Measurements from ENCODE around the gene NLRP6.
"Not testable (repeated sequence)": the region's sequence is repeated elsewhere in the genome, so short reads cannot be mapped to it uniquely, and the experiment has no call there.

NLRP6 gene

DNA sequence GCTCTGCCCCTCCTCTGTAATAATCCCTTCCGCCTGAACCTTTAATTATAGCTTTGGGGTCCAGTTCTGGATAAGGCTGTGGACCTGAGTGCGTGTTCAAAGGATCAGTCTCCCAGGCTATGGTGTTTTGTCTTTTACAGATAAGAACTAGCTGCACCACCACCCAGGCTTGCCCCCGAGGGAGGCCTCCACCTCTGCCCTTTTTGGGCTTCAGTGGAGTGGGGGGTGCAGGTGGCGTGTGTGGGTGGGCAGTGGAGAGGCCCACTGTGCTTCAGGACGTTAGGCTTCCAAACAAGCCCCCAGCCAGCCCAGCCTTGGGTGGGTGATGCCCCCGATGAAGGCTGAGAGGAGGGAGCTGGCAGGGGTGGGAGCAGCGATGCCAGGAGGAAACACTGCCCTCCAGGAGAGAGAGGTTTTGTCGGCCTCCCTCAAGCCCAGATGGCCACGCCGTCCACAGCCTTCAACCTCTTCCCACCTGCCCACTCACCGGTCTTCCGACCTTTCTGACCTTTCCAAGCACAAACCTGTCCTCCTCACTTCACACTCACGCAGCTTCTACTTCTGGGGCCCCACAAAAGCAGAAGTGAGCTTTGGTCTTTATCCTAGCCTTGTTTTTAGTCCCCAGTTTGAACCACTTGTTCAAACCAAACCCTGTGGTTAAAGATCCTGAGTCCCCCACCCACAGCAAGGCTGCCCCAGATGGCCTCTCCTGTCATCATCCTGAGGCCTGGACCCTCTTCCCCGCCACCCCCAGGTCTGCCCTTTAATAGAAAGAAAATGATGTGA, 21.1 kb upstream of the NLRP6 start:
- no peak for DNase-seq

DNA sequence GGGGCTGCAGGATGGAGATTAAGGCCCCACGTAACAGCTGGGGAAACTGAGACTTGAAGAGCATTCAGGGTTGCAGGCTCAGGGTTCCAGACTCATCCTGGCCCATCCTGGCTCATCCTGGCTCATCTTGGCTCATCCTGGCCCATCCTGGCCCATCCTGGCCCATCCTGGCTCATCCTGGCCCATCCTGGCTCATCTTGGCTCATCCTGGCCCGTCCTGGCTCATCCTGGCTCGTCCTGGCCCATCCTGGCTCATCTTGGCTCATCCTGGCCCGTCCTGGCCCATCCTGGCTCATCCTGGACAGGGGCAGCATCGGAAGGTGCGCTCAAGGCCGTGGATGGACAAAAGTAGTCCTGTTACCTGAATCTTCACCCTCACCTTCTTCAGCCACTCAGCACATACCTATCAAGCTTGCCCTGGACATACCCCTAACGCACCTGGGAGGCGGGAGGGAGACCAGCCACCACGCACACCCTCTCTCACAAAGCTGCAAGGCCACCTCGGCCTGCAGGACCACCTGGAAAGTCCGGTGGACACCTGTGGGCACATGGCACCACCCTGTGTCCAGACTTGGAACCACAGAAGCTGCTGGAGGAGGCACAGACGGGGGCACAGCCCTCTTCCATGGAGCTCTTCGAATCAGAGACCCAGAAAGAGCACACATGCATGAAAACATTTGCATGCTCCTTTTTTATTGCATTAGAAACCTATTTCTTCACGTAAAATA, 20.3 kb upstream of the NLRP6 start:
- no peak for DNase-seq

DNA sequence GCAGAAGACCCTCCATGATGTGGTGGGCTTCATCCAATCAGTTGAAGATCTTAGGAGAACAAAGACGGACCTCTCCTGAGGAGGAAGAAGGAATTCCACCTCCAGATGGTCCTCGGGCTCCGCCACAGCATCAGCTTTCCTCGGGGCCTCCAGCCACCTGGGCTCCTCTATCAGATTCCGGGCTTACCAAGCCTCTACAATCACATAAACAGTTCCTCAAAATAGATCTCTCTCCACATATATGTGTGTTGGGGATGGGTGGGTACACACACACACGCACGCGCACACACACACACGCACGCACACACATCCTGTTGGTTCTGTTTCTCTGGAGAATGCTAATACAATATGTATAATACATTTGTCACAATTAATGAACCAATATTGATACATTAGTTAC, 18.8 kb upstream of the NLRP6 start:
- no peak for DNase-seq

DNA sequence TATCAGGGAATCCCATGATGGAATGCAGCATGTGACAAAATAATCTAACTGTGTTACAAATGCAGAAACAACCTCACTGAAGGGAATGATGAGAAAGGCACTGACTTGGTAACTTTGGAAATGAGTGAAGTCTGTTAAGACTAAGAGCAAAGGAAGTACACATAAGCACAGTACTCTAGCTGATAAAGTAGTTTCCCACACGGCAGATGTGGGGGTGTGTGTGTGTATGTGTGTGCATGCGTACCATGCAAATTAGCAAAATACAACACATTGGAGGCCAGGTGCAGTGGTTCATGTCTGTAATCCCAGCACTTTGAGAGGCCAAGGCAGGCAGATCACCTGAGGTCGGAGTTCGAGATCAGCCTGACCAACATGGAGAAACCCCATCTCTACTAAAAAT, 16.6 kb upstream of the NLRP6 start:
- DNase-seq = no peak

DNA sequence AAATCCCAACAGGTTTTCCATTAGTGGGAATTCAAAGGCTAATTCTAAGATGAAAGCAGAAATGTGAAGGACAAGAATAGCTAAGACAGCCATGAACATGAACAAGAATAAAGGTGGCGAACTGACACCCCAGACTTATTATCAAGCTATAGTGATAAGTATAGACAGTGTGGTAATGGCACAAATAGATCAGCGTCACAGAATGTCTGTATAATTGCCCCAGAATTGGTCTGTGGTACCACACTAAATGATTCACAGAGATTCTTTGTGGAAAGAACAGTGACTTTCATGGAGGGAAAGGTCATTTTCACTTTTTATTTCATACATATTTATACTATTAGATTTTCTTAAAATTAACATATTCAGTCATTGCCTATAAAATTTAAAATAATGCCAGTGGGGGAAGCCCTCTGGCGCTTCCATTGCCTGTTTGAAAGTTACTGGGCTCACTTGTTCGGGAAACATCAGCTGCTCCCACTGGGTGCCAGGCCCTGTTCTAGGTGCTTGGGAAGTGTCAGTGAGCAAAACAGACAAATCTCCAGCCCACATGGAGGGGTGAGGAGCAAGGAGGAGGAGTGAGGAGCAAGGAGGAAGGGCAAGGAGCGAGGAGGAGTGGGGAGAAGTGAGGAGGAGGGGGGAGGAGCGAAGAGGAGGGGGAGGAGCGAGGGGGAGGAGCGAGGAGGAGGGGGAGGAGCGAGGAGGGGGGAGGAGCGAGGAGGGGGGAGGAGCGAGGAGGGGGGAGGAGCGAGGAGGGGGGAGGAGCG, 11.3 kb upstream of the NLRP6 start:
- DNase-seq = no peak

DNA sequence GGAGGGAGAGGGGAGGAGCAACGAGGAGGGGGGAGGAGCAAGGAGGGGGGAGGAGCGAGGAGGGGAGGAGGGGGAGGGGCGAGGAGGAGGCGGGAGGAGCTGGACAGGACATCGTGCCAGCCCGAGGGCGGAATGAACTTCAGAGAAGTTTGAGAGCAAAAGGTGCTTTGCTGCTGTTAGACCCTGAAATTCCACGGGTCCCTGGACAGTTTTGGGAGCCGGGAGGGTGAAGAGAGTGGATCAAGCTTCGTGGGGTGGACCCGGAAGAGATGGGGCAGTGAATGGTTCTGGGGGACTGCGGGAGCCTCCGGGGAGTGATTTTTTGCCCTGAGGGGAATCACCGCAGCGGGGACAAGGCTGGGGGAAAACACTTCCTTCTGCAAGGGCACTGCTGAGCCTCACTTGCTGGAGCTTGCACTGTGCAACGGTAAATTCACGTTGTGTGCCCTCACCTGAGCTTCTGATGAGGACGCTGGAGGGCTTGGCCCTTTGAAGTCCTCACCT, 10.7 kb upstream of the NLRP6 start:
- DNase-seq = no peak

DNA sequence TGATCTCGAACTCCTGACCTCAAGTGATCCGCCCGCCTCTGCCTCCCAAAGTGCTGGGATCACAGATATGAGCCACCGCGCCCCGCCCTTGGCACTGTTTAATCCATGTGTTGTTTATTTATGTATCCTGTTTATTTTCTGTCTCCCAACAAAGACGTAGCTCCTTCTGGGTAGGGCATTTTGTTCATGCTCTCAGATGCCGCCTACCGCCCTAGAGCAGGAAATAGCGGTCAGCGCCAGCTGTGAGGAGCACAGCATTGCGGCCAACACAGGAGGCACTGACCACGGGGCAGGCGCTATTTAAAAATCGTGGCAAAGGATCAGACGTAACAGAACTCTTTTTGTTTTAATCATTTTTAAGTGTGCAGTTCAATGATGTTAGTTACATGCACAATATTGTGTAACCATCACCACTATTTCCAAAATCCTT, 9.5 kb upstream of the NLRP6 start:
- not testable (repeated sequence) for DNase-seq

DNA sequence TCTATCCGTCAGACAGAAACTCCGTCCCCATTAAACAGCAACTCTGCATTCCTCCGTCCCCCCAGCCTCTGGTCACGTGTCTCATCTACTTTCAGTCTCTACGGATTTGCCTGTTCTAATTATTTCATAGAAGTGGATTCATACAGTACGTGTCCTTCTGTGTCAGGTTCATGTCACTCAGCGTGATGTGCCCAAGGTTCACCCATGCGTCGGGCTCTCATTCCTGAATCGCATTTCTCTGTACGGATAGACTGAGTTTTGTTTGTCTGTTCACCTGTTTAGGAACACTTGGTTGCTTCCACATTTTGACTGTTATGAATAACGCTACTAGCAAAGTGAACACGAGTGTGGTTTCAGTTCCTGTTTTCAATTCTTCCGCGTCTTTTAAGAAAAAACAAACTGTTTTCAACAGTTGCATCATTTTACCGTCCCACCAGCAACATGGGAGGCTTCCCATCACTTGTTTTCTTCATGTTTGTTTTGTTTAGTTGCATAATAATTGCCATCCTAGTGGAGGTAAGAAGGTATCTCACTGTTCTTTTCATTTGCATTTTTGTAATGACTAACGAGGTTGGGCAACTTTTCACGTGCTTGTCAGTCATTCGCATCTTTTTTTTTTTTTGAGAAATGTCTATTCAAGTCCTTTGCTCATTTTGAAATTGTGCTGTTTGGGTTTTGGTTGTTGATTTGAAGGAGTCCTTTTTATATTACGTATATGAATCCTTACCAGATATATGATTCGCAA, 8.9 kb upstream of the NLRP6 start:
- DNase-seq = no peak

DNA sequence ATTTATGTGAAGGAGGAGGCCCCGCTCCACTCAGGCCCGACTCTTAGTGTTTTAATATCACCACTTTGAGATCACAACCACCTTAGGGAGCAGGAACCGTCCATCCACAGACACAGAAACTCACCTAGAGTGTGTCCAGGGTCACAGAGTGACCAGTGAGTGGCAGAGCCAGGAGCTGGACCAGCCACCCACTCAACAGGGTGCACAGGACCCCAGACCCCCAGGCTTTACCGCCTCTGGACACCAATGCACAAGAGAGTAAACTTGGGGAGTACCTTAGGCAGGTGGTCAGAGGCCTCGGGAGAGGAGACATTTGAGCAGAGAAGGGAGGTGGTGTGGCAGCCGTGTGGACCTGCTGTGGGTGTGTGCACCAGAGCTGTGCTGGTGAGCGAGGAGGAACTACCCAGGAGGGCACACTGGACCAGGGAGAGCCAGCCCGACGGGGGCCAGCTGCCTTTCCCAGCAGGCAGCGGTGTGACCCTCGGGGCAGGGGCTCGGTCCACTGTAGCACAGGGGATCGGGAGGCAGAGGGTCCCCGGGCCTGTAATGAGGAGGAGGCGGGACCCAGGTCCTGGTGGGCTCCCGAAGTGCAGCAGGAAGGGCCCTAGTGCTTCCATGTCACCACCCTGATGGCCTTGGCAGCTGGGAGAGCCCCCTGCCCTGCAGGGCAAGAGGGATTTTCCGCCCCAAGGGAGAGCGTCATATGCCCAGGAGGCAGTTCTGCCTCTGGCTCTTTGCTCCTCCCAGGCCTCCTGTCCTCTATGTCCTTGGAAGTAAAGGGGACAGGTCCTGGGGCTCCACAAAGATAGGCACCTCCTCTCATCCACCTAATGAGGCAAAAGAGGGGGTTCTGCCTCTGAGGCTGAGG, 7.5 kb upstream of the NLRP6 start:
- no peak for DNase-seq

DNA sequence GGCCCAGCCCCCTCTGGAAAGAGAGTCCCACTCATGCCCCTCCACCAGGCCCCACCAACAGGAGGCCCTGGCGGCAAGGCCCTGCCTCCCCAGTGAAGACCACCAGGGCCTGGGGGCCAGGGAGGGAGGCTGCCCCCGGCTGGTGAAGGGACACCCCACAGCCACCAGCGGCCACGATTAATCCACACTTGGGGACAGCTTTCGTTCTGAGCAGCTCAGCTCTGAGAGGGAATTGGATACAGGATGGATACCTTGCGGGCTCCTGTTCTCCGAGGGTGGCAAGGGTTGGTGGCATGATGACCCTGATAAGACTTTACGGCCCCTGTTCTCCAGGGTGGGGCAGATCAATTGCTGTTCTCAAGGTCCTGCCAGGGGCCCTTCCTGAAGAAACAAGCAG, 6.9 kb upstream of the NLRP6 start:
- DNase-seq = no peak

DNA sequence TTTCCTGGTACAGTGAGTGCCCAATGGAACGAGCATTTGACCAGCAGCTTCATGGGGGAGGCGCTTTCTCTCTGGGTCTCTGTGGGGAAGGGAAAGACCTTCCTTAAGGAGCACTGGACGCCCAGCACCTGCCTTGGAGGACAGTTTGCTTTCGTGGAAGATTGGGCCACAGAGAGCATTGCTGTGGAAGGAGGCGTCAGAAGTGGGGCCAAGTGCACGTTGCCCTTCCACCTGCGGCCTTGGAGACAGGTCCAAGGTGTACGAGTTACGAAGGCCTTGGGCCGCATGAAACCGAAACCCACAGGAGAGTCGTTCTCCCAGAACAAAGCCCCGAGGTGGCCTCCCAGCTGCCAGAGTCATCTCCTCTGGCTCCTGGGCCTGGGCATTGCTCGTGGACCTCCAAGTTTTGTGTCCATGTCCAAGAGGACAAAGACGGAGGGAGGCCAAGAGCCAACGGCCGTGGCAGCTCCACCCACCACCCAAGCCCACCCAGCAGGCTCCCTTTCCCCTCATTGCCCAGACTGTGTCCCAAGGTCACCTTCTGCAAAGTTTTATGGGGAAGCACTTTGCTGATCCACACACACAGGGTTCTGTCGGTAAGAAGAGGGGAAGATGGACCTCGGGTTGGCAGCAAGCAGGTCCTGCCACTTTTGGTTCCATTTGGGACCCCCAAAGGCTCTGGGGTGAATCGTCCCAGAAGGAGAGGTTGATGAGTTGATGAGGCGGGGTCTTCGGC, 5.8 kb upstream of the NLRP6 start:
- no peak for DNase-seq

DNA sequence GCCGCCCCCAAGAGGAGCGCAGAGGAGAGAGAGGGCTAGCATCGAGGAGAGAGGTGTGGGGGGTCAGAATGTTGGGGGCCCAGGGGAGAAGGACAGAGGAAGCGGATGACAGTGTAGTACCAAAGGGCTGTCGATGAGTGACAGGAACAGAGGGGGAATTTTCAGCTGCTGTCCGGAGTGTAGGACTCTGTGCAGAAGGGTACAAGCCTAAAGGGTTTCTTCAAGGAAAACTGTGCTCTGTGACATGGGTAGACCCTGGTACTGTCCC, 5.3 kb upstream of the NLRP6 start:
- DNase-seq = no peak

DNA sequence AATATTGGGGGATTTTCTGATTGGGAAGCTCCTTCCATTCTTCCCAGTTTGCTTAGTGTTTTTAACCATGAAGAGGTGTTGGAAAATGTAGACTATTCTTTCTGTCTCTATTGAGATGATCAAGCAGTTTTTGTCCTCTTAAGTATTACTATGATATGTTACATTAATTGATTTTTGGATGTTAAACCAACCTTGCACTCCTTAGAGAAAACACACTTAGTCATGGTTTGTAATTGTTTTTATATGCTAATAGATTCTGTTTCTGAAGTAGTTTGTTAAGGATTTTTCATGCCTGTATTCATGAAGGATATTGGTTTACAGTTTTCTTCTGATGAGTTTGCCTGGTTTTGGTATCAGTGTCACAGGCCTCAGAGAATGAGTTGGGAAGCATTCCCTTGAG, 2.0 kb upstream of the NLRP6 start:
- no peak for DNase-seq

DNA sequence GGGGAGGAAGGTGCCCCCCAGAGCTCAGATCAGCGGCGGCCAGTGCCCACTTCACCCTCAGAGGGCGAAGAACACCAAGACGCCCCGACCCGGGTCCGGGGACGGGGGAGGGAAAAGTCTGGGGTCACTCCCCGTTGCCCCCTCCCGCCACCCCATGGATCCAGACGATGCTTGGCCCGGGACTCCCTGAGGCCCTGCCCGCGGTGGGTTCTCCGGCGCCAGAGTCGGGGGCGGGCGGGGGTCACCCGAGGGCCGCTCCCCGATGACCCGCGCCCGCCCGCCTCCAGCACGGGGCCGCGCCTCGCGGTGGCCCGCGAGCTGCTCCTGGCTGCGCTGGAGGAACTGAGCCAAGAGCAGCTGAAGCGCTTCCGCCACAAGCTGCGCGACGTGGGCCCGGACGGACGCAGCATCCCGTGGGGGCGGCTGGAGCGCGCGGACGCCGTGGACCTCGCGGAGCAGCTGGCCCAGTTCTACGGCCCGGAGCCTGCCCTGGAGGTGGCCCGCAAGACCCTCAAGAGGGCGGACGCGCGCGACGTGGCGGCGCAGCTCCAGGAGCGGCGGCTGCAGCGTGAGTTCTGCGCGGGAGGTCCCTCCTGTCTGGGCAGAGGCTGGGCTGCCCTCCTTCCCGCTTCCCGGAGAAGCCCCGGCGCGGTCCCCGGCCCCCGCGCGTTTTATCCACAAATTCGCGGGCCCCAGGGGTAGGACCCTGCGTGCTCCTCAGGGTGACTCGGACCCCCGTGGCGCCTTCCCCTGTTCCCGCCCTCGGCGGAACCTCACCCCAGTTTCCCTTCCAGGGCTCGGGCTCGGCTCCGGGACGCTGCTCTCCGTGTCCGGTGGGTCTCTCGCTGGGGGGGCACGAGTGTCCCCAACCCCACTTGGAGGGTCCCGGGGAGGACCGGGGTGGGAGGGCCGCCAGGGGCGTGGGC, 1.1 kb downstream of the NLRP6 start:
- no peak for DNase-seq

DNA sequence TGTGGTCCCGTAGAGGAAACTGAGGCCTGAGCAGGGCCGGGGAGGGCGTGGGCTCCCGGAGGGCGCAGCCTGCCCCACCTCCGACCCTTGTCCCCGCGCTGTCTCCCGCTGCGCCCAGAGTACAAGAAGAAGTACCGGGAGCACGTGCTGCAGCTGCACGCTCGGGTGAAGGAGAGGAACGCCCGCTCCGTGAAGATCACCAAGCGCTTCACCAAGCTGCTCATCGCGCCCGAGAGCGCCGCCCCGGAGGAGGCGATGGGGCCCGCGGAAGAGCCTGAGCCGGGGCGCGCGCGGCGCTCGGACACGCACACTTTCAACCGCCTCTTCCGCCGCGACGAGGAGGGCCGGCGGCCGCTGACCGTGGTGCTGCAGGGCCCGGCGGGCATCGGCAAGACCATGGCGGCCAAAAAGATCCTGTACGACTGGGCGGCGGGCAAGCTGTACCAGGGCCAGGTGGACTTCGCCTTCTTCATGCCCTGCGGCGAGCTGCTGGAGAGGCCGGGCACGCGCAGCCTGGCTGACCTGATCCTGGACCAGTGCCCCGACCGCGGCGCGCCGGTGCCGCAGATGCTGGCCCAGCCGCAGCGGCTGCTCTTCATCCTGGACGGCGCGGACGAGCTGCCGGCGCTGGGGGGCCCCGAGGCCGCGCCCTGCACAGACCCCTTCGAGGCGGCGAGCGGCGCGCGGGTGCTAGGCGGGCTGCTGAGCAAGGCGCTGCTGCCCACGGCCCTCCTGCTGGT, 1.9 kb downstream of the NLRP6 start:
- DNase-seq = no peak

DNA sequence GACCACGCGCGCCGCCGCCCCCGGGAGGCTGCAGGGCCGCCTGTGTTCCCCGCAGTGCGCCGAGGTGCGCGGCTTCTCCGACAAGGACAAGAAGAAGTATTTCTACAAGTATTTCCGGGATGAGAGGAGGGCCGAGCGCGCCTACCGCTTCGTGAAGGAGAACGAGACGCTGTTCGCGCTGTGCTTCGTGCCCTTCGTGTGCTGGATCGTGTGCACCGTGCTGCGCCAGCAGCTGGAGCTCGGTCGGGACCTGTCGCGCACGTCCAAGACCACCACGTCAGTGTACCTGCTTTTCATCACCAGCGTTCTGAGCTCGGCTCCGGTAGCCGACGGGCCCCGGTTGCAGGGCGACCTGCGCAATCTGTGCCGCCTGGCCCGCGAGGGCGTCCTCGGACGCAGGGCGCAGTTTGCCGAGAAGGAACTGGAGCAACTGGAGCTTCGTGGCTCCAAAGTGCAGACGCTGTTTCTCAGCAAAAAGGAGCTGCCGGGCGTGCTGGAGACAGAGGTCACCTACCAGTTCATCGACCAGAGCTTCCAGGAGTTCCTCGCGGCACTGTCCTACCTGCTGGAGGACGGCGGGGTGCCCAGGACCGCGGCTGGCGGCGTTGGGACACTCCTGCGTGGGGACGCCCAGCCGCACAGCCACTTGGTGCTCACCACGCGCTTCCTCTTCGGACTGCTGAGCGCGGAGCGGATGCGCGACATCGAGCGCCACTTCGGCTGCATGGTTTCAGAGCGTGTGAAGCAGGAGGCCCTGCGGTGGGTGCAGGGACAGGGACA, 2.7 kb downstream of the NLRP6 start:
- DNase-seq = no peak

DNA sequence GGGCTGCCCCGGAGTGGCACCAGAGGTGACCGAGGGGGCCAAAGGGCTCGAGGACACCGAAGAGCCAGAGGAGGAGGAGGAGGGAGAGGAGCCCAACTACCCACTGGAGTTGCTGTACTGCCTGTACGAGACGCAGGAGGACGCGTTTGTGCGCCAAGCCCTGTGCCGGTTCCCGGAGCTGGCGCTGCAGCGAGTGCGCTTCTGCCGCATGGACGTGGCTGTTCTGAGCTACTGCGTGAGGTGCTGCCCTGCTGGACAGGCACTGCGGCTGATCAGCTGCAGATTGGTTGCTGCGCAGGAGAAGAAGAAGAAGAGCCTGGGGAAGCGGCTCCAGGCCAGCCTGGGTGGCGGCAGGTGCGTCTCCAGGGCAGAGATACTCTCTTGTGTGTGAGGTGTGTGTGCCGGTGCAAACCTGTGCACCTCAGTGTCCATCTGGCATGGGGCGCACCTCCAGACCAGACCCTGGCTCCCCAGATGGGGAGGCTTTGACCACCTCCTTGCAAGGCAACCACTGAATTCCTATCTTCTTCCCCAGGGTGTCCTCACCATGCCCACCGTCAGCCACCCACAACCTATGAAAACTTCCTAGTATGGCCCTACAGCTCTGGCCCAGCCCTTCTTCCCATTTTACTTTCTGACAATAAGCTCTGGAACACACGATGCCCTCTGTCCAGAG, 3.4 kb downstream of the NLRP6 start:
- no peak for DNase-seq

DNA sequence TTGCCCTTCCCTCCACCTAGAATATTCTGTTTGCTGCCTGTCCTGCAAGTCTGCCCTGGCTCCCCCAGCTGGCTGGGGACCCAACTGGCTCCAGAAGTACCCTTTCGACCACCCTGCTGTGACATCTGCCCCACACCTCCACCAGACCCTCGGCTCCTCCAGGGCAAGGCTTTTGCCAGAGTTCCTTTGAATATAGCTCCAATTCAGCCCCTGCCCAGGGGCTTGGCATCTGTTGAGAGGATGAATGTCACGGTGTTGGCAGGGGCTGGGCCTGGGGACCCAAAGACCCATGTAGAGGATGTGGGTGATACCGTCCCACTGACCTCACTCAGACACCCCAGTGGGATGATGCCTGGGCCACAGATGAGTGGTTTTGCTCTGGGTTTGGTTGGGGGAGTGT, 4.0 kb downstream of the NLRP6 start:
- DNase-seq = no peak

Measured in right hindlimb (tissue), 1 donor.